Hepatocyte (in vitro differentiated cells): ENCODE measurements around the gene CCDC182.

Source experiments
- CTCF ChIP-seq: fragments of 200-600 bp; sonication (generic); IDR thresholded peaks from 2 replicates; pipeline ENCODE4 v1.5.1; 2016; ENCODE audit warnings: antibody characterized with exemption, mild to moderate bottlenecking; ENCODE audit not compliant: poor library complexity
- EZH2phosphoT487 ChIP-seq: fragments of 200-600 bp; sonication (generic); IDR thresholded peaks from one replicate; pipeline ENCODE4 v1.6.1; 2018; ENCODE audit warnings: antibody characterized with exemption, mild to moderate bottlenecking, low read depth, moderate library complexity; ENCODE audit not compliant: unreplicated experiment, severe bottlenecking

DNA sequence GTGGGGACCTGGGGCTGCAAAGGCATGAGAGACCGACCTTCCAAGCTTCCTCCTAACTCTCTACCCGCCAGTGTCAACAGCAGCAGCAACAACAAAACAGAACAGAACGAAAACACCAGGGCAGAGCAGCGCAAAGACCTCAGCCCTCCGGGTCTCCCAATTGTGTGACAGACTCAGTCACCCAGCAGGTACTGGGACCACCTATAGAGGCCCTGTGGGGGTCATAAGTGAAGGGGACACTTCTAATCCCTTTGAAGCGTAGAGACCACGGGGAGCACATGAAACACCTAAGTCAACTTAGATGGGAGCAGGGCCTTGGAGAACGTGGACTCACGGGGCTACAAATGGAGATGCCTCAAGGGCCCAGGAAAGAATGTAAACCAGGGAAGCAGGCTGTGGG lies 12.6 kb upstream of the CCDC182 start:
- TF ChIP-seq EZH2phosphoT487 = no peak
- no peak for TF ChIP-seq CTCF
